ENCODE results near the gene CCDC40.
"Not testable (repeated sequence)": the region's sequence is repeated elsewhere in the genome, so short reads cannot be mapped to it uniquely, and the experiment has no call there.

CCDC40 gene

DNA sequence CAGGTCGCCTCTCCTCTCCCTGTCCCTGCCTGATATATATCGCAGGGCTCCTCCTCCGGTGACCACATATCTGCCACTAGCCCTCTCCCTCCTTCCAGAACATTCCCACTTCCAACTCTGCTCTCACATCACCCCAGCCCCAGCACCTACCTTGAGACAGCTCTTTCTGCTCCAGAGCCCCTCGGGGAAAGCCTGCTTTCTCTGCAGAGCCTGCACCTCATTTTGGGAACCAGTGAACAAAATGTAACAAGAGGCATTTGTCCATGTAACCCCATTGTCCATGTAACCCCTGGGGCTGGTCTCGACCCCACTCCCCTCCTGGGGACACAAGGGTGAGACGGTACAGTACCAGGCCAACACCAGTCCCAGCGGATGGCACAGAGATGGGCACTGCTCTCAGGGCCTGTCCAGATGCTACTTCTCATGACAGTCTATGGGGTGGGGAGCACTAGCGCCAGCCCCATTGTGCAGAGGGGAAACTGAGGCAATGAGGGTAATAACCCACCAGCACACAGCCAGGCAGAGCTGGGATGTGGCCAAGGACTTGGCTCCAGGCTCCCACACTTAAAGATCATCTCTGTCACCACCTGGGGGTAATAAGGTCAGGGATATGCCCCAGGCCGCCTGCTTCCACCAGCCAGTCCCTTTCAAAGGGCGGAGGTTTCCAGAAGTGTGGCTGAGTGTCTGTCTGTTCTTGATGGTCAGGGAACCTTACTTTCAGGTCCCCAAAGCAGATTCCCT is 43.6 kb upstream of the CCDC40 start:
- Mint-ChIP-seq H3K4me3 (peak overlapping the region; percentile 79 to 80), H3K4me1 (ENCODE audit: low read depth in 2 of 2) (peaks cover 24 to 34% of the 10 kb centered on the region in 2 donors), H3K27me3 (peaks cover 0 to 6% of the 10 kb centered on the region in 2 donors), H3K9me3 (no peaks in the 10 kb centered on the region), H3K27ac (peak overlapping the region in 1 of 2 donors; percentile 80), H3K36me3 (ENCODE audit: insufficient read depth) (peaks cover 11% of the 10 kb centered on the region)
- DNase-seq: no peak
- ATAC-seq (replicated peaks): no peak

GRCh38 chr17:79993390-79994227 is 42.8 kb upstream of the CCDC40 start:
- H3K9me3 Mint-ChIP-seq: no peaks in the 10 kb centered on the region
- peaks cover 24 to 35% of the 10 kb centered on the region in 2 donors for H3K4me1 Mint-ChIP-seq (ENCODE audit: low read depth in 2 of 2)
- peaks cover 11% of the 10 kb centered on the region for H3K36me3 Mint-ChIP-seq (ENCODE audit: insufficient read depth)
- no peak overlapping the region for H3K27ac Mint-ChIP-seq
- peak overlapping the region in 1 of 2 donors; percentile 80 for H3K4me3 Mint-ChIP-seq
- DNase-seq: no peak
- peaks cover 0 to 6% of the 10 kb centered on the region in 2 donors for H3K27me3 Mint-ChIP-seq
- no peak for ATAC-seq (replicated peaks)

- DNase-seq; ATAC-seq (replicated peaks); H3K27ac Mint-ChIP-seq; H3K27me3 Mint-ChIP-seq; H3K4me3 Mint-ChIP-seq; H3K9me3 Mint-ChIP-seq: not testable (repeated sequence)
- Mint-ChIP-seq H3K36me3 (ENCODE audit: insufficient read depth) (peaks cover 11% of the 10 kb centered on the region), H3K4me1 (ENCODE audit: low read depth in 2 of 2) (peaks cover 24 to 36% of the 10 kb centered on the region in 2 donors)
Observed at GRCh38 chr17:79994228-79994569, 42.2 kb upstream of the CCDC40 start.

DNA sequence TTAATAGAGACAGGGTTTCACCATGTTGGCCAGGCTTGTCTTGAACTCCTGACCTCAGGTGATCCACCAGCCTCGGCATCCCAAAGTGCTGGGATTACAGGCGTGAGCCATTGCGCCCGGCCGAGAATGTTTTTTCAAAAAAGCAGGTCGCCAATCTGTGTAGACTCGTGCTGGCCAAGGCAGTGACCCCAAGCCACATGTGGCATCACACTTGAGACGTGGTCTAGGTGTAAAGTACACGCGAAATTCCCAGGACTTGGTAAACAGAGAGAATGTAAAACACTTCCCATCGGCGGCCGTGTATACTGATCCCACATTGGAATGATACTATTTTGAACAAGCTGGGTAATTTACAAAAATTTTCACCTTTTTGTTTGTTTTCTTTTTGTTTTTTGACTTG is 41.8 kb upstream of the CCDC40 start:
- Mint-ChIP-seq H3K27ac (no peak overlapping the region), H3K36me3 (ENCODE audit: insufficient read depth) (peaks cover 11% of the 10 kb centered on the region), H3K27me3 (peaks cover 0 to 6% of the 10 kb centered on the region in 2 donors), H3K4me1 (ENCODE audit: low read depth in 2 of 2) (peaks cover 24 to 36% of the 10 kb centered on the region in 2 donors), H3K4me3 (no peak overlapping the region), H3K9me3 (no peaks in the 10 kb centered on the region)
- DNase-seq (no peak), ATAC-seq (replicated peaks) (no peak)

GRCh38 chr17:79995696-79996095 is 40.7 kb upstream of the CCDC40 start:
- Mint-ChIP-seq H3K4me1 (ENCODE audit: low read depth in 2 of 2) (peaks cover 24 to 35% of the 10 kb centered on the region in 2 donors), H3K27me3 (peaks cover 0 to 6% of the 10 kb centered on the region in 2 donors), H3K36me3 (ENCODE audit: insufficient read depth) (peaks cover 11% of the 10 kb centered on the region), H3K9me3 (no peaks in the 10 kb centered on the region), H3K27ac (peak overlapping the region; percentile 90 to 93), H3K4me3 (no peak overlapping the region)
- no peak for DNase-seq
- no peak for ATAC-seq (replicated peaks)

DNA sequence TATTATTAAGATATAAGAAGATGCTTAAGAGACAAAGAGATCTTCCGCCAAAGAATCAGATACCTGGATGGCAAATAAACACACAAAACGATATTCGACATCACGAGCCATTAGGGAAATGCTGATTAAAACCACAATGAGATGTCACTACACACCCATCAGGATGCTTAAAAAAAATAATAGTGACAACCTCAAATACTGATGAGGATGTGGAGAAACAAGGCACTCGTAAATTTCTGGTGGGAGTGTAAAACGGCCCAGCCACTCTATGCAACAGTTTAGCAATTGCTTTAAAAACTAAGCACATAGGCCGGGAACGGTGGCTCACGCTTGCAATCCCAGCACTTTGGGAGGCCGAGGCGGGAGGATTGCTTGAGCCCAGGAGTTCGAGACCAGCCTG is 40.2 kb upstream of the CCDC40 start:
- Mint-ChIP-seq H3K9me3 (no peaks in the 10 kb centered on the region), H3K4me1 (ENCODE audit: low read depth in 2 of 2) (peaks cover 24 to 31% of the 10 kb centered on the region in 2 donors), H3K27me3 (peaks cover 0 to 6% of the 10 kb centered on the region in 2 donors), H3K36me3 (ENCODE audit: insufficient read depth) (peaks cover 11% of the 10 kb centered on the region), H3K27ac (peak overlapping the region; percentile 90 to 93), H3K4me3 (peak overlapping the region; percentile 72 to 77)
- ATAC-seq (replicated peaks) (no peak), DNase-seq (no peak)

DNA sequence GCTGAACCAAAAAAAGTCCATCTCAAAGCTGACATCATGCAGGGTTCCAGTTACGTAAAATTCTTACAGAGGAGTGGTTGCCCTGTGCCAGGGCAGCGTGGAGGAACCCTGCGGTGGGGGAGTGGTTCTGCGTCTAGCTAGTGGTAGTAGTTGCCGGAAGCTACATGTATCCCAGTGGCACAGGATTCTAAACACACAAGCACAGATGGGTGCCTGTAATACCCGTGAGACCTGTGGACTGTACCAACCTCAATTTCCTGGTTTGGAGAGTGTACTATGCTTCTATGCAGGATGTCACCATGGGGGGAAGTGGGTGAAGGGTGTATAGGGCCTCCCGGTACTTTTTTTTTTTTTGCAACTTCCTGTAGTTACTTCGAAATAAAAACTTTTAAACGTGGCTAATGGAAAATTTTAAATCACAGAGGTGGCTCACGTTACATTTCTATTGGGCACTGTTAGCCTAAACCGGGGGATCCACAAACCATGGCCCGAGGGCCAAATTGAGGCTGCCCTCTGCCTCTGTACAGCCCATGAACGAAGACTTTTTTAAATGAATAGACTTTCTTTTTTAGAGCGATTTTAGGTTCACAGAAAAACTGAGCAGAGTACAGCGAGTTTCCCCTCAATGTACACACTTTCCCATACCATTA is 39.3 kb upstream of the CCDC40 start:
- DNase-seq (peak; percentile 75 to 81 (median 77)), ATAC-seq (replicated peaks) (peak; percentile 96)
- H3K9me3 Mint-ChIP-seq: no peaks in the 10 kb centered on the region
- H3K36me3 Mint-ChIP-seq (ENCODE audit: insufficient read depth): peaks cover 11% of the 10 kb centered on the region
- peak overlapping the region; percentile 72 to 77 for H3K4me3 Mint-ChIP-seq
- H3K27me3 Mint-ChIP-seq: peaks cover 0 to 6% of the 10 kb centered on the region in 2 donors
- H3K27ac Mint-ChIP-seq: peak overlapping the region; percentile 90 to 93
- H3K4me1 Mint-ChIP-seq (ENCODE audit: low read depth in 2 of 2): peaks cover 23 to 30% of the 10 kb centered on the region in 2 donors

- Mint-ChIP-seq H3K27me3 (no peaks in the 10 kb centered on the region), H3K27ac (no peak overlapping the region), H3K4me3 (no peak overlapping the region), H3K4me1 (ENCODE audit: low read depth in 2 of 2) (peaks cover 16 to 23% of the 10 kb centered on the region in 2 donors), H3K36me3 (ENCODE audit: insufficient read depth) (peaks cover 14% of the 10 kb centered on the region), H3K9me3 (no peaks in the 10 kb centered on the region)
- no peak for DNase-seq
- no peak for ATAC-seq (replicated peaks)
Observed at GRCh38 chr17:80000136-80000535, 36.3 kb upstream of the CCDC40 start.

DNA sequence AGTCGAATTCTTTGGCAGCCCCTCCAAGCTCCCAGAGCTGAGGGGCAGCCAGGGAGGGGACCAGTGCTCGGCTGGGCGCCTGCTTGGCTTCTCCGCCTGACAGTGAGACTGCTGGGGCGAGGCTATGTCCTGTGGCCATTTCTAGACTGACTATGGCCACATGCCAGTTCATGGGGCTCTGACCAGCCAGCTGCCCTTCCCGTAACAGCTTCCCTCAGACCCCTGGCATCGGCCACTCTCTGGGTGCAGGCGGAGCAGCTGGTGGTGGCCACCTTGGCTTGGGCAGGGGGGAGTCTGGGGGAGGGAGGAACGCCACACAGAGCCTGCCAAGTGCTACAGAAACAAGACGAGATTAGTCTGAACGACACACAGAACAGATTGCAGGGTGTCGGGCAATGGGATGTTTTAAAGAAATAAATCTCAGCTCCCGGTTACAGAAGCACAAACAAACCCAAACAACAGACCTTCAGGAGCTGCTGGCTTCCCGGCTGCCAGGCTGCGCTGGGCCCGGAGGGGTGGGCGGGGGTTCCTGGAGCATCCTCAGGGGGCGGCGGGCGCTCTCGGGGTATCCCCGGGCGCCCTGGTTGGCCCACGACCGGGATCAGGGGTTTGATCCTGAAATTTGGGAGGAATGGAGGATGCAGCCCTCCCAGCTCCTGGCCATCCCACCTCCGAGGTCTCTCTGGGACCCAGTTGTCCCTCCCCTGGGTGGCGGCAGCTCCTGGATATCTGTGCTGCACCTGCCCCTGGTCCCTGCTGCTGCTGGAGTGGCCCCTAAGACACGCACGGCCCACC is 35.3 kb upstream of the CCDC40 start:
- no peaks in the 10 kb centered on the region for H3K9me3 Mint-ChIP-seq
- ATAC-seq (replicated peaks) (no peak), DNase-seq (no peak)
- no peak overlapping the region for H3K27ac Mint-ChIP-seq
- no peaks in the 10 kb centered on the region for H3K27me3 Mint-ChIP-seq
- no peak overlapping the region for H3K4me3 Mint-ChIP-seq
- H3K36me3 Mint-ChIP-seq (ENCODE audit: insufficient read depth): peaks cover 14% of the 10 kb centered on the region
- peaks cover 18 to 26% of the 10 kb centered on the region in 2 donors for H3K4me1 Mint-ChIP-seq (ENCODE audit: low read depth in 2 of 2)

DNA sequence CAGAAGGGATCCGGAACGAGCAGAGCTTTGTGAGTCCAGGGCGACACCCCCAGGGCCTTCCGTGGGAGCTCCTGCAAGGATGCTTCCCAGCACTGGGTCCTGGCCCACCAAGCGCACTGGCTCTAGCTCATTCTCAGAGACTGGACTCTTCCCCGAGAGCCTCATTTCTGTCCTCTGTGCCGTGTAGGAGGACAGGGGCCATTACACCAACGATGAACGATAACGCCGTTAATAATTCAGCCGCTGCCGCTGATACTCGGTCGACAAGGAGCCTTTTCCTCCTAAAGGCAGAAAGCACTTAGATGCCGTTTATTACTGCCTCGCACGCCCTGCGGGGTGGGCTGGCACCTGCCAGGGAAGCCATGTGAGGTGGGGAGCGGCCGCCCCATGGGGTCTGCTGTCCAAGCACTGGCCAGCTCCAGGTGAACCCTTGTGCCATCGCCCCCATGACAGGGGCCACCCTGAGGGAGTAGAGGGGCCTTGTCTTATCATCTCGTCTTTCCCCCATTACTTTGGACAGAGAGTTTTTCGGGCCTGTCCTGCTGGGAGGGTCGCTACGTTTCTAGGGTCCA is 34.3 kb upstream of the CCDC40 start:
- Mint-ChIP-seq H3K27me3 (no peaks in the 10 kb centered on the region), H3K4me3 (no peak overlapping the region), H3K27ac (no peak overlapping the region)

GRCh38 chr17:80002690-80003490 is 33.6 kb upstream of the CCDC40 start:
- ATAC-seq (replicated peaks) (no peak), DNase-seq (no peak)
- peaks cover 3% of the 10 kb centered on the region for H3K36me3 Mint-ChIP-seq (ENCODE audit: insufficient read depth)
- no peaks in the 10 kb centered on the region for H3K27me3 Mint-ChIP-seq
- no peak overlapping the region for H3K27ac Mint-ChIP-seq
- H3K4me3 Mint-ChIP-seq: no peak overlapping the region
- H3K9me3 Mint-ChIP-seq: no peaks in the 10 kb centered on the region
- peaks cover 8 to 10% of the 10 kb centered on the region in 2 donors for H3K4me1 Mint-ChIP-seq (ENCODE audit: low read depth in 2 of 2)

More for the DNA sequence above, 34.3 kb upstream of the CCDC40 start:
- peaks cover 14 to 17% of the 10 kb centered on the region in 2 donors for H3K4me1 Mint-ChIP-seq (ENCODE audit: low read depth in 2 of 2)
- no peaks in the 10 kb centered on the region for H3K9me3 Mint-ChIP-seq
- H3K36me3 Mint-ChIP-seq (ENCODE audit: insufficient read depth): peaks cover 5% of the 10 kb centered on the region
- DNase-seq (no peak), ATAC-seq (replicated peaks) (no peak)

DNA sequence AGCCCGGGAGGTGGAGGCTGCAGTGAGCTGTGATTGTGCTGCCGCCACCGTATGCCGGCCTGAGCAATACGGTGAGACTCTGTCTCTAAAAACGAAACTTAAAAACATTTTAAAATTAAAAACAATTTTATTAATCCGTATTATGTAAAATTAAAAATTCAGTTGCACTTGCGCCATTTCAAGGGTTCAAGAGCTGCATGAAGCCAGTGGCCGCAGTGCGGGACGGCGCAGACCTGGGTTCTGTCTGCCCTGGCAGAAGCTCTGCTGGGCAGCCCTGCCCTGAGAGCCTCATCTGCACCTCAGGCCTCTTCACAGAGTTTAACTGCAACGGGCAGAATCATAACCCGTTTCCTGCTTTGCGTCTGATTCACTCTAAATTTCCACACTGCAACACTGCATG is 32.5 kb upstream of the CCDC40 start:
- H3K27ac Mint-ChIP-seq: no peak overlapping the region

More for the DNA sequence above, 32.5 kb upstream of the CCDC40 start:
- H3K4me3 Mint-ChIP-seq: no peak overlapping the region
- no peaks in the 10 kb centered on the region for H3K27me3 Mint-ChIP-seq
- H3K4me1 Mint-ChIP-seq (ENCODE audit: low read depth in 2 of 2): peaks cover 8% of the 10 kb centered on the region in 2 donors
- peaks cover 3% of the 10 kb centered on the region for H3K36me3 Mint-ChIP-seq (ENCODE audit: insufficient read depth)
- ATAC-seq (replicated peaks) (no peak), DNase-seq (no peak)
- no peaks in the 10 kb centered on the region for H3K9me3 Mint-ChIP-seq
